CD4-positive, alpha-beta T cell treated with Interleukin-6 for 4 hours (primary cell): ENCODE data around the gene CAPN6.

Experiments
- DNase-seq: peaks from one replicate; pipeline ENCODE4 v3.0.0-alpha.2; 2020; ENCODE audit warnings: mixed read lengths

Gene CAPN6, protein sequence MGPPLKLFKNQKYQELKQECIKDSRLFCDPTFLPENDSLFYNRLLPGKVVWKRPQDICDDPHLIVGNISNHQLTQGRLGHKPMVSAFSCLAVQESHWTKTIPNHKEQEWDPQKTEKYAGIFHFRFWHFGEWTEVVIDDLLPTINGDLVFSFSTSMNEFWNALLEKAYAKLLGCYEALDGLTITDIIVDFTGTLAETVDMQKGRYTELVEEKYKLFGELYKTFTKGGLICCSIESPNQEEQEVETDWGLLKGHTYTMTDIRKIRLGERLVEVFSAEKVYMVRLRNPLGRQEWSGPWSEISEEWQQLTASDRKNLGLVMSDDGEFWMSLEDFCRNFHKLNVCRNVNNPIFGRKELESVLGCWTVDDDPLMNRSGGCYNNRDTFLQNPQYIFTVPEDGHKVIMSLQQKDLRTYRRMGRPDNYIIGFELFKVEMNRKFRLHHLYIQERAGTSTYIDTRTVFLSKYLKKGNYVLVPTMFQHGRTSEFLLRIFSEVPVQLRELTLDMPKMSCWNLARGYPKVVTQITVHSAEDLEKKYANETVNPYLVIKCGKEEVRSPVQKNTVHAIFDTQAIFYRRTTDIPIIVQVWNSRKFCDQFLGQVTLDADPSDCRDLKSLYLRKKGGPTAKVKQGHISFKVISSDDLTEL

DNA sequence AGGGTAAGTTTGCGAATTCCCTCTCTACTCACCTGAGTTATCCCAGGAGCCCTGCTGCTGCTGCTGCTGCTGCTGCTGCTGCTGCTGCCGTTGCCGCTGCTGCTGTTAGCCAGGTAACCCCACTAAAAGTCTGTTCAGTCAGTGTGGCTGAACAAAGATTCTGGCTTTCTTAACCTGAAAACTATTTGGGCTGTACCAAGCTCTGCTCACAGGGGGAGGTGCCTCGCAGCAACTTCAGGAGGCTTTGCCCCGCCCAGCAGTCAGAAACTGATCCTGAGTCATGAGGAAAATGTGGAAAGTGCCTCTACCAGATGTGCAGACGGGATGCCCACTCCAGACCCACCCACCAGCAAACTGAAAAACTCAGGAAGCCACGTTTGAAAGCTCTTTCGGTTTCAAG lies at the start of gene CAPN6:
TSS of gene CAPN6 (minus strand) at position 145 of the 400 bp plus-strand sequence. CDS start 6,547 bp downstream, outside the sequence.
- DNase-seq: no peak

DNA sequence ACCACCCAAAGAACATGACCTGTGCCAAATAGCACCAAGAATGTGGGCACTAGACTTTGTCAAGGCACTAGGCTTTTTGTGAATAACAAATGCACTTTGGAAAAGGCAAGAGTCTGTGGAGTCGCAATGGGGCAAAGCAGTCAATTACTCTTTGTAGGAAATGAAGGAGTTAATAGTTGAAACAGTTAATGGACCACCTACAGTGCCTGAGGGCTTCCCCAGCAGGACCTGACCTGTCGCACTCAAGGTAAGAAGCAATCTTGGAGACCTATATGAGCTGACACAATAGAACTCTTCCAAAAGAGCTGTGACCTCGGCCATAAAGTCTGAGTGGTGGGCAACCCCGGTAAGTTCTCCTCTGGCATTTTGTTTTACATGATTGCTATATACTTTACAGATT lies 49.2 kb upstream of the CAPN6 start:
- DNase-seq: no peak

DNA sequence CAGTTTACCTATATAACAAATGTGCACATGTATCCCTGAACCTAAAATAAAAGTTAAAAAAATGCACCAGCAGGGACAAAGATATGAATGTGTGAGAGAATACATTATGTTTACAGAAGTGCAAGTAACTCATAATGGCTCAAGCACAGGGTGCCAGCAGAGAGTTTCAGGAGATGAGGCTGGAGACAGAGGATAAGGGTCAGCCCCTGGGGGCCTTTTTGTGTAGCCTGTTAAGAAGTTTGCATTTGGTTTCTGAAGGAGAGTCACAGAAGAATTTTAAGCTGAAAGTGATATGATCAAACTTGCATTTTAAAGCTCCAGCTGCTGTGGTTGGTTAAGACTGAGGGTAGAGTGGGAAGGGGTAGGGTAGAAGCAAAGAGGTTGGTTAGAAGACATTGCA lies 48.6 kb upstream of the CAPN6 start:
- DNase-seq: no peak

DNA sequence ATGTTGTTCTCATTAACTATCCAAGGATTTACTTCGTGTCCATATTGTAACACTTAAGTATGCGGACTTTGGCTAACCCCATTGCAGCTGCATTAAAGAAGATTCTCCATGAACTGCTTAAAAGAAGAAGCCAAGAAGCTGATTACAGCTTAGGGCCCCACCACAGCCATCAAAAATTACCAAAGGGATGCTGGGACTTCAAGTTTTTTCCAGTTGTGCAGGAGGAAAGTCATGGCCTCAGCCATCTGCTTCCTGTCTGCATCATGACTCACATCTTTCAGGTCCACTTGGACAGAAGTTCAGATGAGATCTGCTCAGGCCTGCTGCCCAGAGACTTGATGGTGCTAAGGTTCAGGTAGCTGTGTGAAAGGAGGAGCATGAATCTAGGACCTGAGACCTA lies 38.8 kb upstream of the CAPN6 start:
- DNase-seq: no peak

DNA sequence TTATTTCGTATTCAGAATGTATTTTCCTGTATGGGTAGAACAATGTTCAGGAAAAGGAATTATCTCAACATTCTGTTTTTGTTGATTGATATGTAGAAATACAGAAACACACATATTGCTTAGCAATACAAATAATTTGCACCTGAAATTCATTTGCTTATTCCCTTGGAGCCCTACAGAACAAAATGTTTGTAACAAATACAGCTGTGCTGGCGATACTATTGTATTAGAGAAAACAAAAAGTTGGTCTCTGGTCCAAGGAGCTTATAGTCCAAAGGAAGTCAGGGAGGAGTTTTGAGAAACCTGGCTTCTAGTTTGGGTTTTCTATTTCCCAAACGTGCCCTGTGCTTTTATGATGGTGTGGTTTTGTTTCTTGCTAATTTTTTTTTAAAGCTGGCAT lies 37.8 kb upstream of the CAPN6 start:
- DNase-seq: no peak

DNA sequence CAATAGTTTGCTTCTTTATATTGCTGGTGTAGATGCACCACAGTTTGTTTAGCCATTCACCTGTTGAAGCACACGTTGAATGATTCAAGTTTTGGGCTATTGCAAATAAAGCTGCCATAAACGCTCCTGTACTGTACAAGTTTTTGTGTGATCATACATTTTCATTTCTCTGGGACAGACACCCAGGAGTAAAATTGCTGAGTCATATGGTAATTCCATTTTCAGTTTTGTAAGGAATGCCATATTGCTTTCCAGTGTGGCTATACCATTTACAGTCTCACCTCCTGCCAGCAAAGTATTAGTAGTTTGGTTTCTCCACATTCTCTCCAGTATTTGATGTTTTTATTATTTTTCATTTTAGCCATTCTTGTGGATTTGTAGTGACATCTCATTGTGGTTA lies 32.0 kb upstream of the CAPN6 start:
- DNase-seq: no peak

DNA sequence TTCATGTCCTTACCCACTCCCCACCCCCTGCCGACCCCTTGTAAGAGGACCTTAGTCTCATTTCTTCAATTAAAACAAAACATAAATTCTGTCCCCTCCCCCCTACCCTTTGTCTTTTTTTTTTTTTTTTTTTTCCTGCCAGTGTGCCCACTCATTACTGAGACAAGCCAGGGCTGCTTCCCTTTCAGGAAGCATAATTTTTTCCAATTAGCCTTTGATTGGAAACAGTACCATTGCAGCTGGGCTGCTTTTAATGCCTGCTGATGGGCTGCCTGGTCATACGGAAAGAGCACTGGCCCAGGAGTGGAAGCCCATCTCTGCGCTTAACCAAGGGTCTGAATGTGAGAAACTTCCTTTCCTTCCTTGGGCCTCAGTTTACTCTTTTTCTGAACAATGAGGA lies 18.6 kb upstream of the CAPN6 start:
- no peak for DNase-seq

DNA sequence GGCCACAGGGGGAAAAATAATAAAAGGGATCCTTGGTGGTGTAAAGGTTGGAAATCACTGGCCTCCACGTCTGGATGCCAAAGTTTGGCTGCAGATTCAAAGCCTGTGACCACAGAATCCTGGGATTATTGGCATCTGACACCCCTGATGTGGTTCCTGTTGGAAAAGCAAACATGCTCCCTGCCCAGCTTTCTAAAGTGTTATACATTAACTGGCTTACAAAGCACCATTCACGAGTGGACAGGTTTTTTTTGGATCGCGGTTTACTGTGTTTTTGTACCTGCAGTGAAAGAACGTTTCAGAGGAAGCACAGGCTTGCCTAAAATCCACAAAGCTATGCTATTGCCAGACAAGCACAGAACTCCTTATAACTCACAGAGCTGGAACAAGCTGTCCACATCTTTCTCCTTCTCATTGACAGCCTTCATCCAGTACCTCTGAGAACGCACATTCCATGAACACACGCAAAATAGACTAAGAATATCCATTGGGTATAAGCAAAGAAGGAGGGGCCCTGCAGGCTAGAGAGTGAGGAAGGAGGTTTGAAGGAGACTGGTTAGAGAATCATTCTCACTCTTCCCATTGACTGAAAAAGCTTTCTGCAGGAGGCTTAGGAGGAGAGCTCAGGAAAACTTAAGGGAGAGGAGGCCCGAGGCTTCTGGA lies 14.5 kb upstream of the CAPN6 start:
- no peak for DNase-seq

DNA sequence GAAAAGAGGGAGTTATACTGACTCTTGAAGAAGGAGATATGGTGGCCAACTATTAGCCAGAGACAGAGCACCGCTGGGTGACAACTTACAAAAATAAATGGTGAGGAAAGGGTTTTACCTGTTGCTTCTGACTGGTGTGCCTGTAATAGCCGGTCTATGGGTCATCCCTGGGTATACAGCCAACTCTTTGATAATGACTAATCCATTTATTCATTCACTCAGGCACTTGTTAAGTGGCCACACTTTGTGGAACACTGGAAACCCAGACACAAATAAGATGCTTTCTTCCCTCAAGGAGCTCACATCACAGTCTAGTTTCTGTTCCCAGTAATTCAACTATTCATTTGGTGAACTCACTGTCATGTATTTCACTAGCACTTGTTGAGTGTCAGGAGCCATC lies 13.2 kb upstream of the CAPN6 start:
- DNase-seq: no peak

DNA sequence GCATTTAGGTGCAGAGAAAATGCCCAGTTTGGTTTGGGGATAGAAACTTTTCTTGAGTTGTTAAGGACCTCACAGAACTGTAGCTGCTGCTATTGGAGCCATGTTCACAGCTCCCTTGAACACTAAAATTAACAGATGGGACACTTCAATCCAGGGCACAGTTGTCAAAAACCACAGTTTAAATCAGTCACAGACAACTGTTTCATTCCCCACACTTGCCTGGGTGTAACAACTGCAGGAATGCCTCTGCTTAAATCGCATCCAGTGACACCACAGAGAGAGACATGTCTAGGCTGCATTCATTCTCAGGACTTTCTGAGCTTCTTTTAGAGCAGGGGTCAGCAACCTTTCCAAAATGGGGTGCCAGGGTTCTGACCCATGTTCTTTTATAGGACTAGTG lies 12.7 kb upstream of the CAPN6 start:
- no peak for DNase-seq

DNA sequence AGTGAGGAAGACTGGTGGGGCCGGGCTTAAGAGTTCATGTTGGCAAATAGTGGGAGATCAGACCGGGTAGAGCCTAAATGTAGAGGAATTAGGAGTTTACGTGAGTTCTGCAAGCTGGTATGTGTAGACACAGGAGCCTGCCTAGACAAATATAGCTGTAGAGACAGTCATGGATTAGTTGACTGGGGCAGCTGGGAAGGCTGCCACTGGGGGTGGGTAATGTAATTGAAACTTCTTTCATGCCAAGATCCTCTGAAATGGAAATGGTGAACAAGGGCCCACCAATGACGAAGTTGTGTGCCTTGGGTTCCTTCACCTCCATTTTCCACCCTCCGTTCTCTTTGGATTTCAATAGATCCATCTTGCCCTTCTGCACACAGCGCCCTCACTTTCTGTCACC lies 11.9 kb upstream of the CAPN6 start:
- no peak for DNase-seq

DNA sequence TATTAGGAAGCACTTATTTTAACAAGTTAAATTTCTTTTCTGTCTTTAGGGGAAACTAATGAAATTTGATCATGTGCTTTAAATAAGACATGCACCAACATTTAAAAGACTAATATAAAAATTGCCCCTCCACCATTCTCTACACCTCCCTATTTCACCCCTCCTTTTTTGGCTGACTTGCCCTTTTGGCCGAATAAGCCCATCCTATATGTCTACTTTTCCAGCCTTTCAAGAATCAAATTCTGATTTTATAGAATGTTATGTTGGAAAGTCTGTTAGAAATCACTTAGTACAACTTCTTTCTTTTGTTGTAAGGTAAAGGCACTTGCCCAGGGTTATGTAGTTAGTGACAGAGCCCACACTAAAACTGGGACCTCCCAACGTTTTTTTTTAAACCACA lies 1.8 kb downstream of the CAPN6 start:
- no peak for DNase-seq

DNA sequence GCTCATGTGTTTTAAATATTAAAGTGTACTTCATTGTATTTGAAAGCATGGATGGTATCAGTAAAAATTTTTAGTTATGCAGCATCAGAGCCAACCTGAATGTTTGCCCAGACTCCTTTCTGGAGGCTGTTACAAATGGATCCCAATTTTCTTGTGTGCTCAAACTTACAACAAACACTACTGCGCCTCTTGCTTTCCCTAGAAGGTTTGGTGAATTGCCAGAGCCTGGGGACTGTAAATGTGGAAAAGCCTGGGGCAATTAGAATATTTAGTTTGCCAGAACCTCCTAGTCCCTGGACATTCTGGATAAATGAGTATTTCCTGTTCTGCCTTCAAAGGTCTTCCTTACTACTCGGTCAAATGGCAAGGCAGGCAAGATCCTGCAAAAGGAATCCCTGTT lies 4.8 kb downstream of the CAPN6 start:
- DNase-seq: no peak

DNA sequence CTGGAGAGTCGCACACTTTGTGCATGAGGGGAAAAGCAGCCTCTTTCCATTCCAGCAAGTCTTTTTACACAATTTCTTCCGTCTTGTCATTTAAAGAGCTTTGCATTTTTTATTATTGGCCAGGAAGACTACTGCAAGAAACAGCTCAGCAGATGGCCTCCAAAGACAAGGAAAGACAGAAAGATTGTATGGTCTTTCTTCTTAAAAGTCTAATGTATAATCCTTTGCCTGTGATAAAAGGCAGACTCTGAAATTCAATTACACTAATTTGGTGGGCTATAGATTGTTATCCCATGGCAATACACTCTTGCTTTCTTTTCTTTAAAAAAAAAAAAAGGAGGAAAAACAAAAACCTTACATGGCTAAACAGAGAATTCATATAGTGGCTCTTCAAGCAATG lies 5.9 kb downstream of the CAPN6 start:
- no peak for DNase-seq

DNA sequence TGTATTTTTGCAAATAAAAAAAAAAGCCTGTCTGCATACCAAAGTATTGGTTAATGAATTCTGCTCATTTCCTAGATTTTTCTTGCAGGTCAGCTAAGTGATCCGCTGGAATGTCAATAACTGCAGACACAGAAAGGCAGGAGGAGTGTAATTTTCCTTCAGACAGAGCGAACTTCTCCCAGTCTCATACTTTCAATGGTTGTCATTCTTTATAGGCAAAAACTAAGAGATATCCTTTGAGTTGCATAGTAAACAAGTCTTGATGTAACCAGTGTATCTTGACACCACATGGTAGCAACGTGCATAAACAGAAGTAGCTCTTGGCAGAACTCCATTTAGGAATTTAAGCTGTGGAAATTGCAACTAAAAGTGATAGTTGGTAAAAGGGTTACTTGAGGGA lies 8.2 kb downstream of the CAPN6 start:
- DNase-seq: no peak

DNA sequence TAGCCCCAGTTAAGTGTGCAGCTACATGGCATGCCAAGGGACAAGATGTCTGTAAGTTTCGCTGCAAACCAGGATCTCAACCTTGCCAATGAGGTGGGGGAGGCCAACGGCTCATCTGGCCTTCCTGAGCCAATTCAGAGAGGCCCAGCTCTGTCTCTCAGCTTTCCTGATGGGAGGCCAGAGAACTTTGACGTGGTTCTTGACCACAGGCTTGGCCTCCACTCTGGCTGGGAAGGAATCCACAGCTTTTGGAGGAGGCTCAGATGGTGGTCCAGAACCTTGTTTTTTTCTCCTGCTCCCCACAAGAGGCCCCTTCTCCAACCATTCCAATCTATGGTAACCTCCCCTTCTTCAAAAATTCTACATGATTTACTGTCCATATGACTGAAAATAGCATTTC lies 9.8 kb downstream of the CAPN6 start:
- no peak for DNase-seq

DNA sequence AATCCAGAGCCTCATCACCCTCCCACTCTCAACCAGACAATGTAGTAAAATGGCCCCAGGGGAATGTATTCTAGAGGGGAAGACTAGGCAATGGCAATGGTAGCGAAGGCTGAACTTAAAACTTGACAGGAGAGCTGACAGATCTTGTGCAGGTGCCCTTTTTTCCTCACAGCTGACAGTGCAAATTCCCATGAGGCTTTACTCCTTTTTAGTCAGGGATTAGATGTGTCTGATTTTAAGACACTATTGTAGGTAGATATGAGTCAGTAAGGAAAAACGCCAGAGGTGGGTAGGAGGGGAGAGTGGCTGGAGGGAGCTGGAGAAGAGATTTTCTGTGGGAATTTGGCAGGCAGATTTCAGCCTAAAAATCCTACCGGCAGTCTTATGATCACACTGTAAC lies 10.7 kb downstream of the CAPN6 start:
- no peak for DNase-seq

DNA sequence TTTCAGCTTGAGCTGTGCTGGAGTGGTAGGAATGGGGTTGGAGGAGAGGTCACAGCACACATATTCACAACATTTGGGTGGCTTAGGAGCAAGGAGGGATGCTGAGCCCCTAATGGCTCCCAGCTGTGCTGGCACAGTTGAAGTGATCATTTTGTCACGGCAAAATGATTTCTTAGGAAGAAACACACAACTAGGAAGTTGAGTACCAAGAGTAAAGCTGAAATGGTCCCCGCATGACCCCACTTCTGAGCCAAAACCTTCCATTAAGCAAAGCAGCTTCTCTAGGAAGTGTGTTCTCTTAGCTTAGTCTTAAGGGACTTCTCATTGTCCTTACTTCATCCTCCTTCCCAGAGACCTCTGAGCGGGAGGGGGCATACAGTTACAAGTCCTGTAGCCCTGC lies 12.6 kb downstream of the CAPN6 start:
- DNase-seq: no peak

DNA sequence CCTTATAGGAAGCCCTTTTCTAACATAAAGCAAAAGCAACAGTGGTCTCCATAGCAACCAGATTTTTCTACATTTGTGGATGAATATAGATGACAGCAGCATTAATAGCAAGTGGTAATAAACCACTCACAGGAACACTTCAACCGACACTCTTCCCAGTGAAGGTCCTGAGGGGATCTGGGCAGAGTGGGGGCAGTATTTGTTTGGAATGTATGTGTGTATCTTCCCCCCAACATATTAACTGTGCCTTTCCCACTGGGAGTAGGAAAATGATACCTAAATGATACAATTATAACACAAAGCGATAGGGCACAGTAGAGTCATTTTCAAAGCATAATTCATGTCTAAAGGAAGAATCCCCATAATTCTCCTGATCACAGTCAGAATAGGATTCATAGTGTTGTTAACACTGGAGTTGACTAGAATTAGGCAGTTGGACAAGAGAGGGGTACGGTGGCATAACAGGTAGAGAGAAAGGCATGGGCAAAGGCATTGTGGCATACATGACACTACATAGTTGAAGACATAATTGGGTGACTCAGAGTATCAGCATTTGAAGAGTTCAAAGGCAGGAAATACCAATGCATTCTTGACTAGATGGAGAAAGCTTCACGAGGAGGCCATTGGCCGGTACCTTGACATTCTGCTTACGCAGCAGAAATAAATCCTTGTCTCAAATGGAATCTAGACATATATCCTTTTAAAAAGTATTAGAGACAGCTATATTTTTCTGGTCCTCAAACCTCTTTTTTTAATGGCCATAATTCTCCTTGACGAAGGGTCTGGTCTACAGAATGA lies 15.2 kb downstream of the CAPN6 start:
- DNase-seq: no peak

DNA sequence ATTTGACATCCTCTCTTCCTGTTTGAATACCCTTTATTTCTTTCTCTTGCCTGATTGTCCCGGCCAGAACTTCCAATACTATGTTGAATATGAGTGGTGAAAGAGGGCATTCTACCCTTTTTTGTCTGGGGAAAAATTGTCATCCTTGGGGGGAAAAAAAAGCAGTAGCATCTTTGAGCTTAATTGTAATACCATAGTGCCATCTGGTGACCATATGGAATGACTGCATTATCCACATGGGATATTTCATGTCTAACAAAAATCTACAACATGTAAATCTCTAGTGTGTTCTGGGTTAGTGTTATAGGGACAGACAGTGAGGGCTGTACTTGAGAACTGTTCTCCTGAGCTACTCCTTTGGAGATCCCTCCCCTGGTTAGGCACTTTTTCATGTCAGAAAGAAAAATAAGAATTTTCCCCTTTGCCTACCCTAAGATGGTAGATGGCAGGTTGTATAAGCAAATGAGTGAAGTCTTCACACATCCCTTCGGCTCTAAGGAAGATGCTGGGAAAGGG lies 26.0 kb downstream of the CAPN6 start:
- no peak for DNase-seq

DNA sequence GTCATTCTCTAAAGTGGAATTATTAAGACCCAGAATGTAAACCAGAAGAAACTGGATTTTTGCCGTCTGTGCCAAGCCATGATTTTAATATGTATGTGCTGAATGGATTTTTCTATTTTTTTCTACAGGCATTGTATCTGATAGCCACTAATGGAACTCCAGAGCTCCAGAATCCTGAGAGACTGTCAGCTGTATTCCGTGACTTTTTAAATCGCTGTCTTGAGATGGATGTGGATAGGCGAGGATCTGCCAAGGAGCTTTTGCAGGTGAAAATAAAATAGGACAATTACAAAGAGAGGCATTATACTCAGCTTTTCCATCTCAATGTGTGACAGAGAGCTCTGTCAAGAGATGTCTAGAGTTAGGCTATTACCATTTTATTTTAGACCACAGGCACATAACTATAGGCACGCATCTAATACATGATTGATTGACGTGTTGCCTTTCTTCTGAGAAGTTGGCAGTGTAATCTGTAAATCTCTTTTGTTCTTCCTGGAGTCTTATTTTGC lies 53.9 kb downstream of the CAPN6 start:
- DNase-seq: no peak

DNA sequence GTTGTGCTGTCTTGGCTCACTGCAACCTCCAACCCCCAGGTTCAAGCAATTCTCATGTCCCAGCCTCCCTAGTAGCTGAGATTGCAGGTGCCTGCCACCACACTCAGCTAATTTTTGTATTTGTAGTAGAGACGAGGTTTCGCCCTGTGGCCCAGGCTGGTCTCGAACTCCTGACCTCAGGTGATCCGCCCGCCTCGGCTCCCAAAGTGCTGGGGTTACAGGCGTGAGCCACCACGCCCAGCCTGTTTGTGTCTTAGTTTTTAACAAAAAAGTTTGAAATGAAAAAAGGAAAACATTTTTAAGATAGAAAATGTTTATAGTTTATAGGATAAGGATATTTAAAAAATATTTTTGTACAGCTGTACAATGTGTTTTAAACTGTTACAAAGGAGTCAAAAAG lies 62.4 kb downstream of the CAPN6 start:
- DNase-seq: no peak

DNA sequence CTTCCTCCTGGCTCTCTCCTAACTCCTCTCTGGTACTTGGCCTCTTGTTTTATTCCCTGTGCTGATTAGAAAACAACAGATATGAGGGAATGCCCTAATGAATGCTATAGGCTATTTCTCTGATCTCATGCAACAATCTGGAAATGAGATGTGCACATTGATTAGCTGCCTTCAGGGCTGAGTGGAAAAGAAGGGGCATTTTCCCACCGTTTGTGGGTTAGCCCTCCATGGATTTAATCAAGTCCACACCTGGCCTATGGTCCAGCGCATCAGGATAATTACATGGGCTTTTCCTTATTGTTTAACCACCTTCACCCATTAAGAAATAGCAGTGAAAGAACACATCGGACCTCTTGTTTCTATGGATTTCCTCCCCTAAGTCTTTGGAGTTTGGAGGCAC lies 70.0 kb downstream of the CAPN6 start:
- no peak for DNase-seq
